GM21786 (cell line): ENCODE data around the gene ANKRD13A.
"Not testable (repeated sequence)": the region's sequence is repeated elsewhere in the genome, so short reads cannot be mapped to it uniquely, and the experiment has no call there.

Source experiments
- ATAC-seq: cut with Tn5 transposase; IDR thresholded peaks from one replicate; pipeline ENCODE4 v1.9.1; 2021; ENCODE audit not compliant: unreplicated experiment

The ANKRD13A gene

GRCh38 chr12:110006115-110006514 is 6.9 kb downstream of the ANKRD13A start:
- ATAC-seq, result no peak

- ATAC-seq, result no peak
These were observed 8.7 kb downstream of the ANKRD13A start for GRCh38 chr12:110007881-110008280.

- not testable (repeated sequence) for ATAC-seq
These were observed 9.6 kb downstream of the ANKRD13A start for GRCh38 chr12:110008681-110009398.

- peak; percentile 43 for ATAC-seq
These were observed 11.9 kb downstream of the ANKRD13A start for GRCh38 chr12:110010853-110011723.

- no peak for ATAC-seq
These were observed 12.9 kb downstream of the ANKRD13A start for GRCh38 chr12:110012137-110012536.

GRCh38 chr12:110012659-110013058 is 13.4 kb downstream of the ANKRD13A start:
- no peak for ATAC-seq

- no peak for ATAC-seq
These were observed 15.9 kb downstream of the ANKRD13A start for GRCh38 chr12:110015132-110015531.

GRCh38 chr12:110020956-110021355 is 21.7 kb downstream of the ANKRD13A start:
- no peak for ATAC-seq

GRCh38 chr12:110023059-110023980 is 24.1 kb downstream of the ANKRD13A start:
- ATAC-seq, result no peak

- no peak for ATAC-seq
These were observed 24.8 kb downstream of the ANKRD13A start for GRCh38 chr12:110024051-110024450.

GRCh38 chr12:110028323-110028722 is 29.1 kb downstream of the ANKRD13A start:
- ATAC-seq, result no peak

- no peak for ATAC-seq
These were observed 30.1 kb downstream of the ANKRD13A start for GRCh38 chr12:110029290-110029815.

GRCh38 chr12:110033888-110034287 is 34.7 kb downstream of the ANKRD13A start:
- ATAC-seq, result no peak

GRCh38 chr12:110035534-110036104 is 36.4 kb downstream of the ANKRD13A start:
- no peak for ATAC-seq

- ATAC-seq, result no peak
These were observed 38.1 kb downstream of the ANKRD13A start for GRCh38 chr12:110037315-110037714.

GRCh38 chr12:110038741-110039084 is 39.5 kb downstream of the ANKRD13A start:
- no peak for ATAC-seq

- ATAC-seq, result no peak
These were observed 40.0 kb downstream of the ANKRD13A start for GRCh38 chr12:110039085-110039807.

GRCh38 chr12:110042264-110042663 is 43.0 kb downstream of the ANKRD13A start:
- ATAC-seq, result no peak

- ATAC-seq, result no peak
These were observed 47.4 kb downstream of the ANKRD13A start for GRCh38 chr12:110046451-110047187.
